ENCODE measurements around the gene PLEKHA6.

- TF ChIP-seq, protein P1, sequence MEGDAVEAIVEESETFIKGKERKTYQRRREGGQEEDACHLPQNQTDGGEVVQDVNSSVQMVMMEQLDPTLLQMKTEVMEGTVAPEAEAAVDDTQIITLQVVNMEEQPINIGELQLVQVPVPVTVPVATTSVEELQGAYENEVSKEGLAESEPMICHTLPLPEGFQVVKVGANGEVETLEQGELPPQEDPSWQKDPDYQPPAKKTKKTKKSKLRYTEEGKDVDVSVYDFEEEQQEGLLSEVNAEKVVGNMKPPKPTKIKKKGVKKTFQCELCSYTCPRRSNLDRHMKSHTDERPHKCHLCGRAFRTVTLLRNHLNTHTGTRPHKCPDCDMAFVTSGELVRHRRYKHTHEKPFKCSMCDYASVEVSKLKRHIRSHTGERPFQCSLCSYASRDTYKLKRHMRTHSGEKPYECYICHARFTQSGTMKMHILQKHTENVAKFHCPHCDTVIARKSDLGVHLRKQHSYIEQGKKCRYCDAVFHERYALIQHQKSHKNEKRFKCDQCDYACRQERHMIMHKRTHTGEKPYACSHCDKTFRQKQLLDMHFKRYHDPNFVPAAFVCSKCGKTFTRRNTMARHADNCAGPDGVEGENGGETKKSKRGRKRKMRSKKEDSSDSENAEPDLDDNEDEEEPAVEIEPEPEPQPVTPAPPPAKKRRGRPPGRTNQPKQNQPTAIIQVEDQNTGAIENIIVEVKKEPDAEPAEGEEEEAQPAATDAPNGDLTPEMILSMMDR (IDR thresholded peaks at IDR 0.05): no peak
- TF ChIP-seq POLR2A (IDR thresholded peaks at IDR 0.05): no peak
Measured at GRCh38 chr1:204254031-204254661, 105.6 kb downstream of the PLEKHA6 start.
